GM18870 (cell line): ENCODE results near the gene SNPH.
"Not testable (repeated sequence)": the region's sequence is repeated elsewhere in the genome, so short reads cannot be mapped to it uniquely, and the experiment has no call there.

Experiments used
- ATAC-seq: cut with Tn5 transposase; IDR thresholded peaks from one replicate; pipeline ENCODE4 v1.9.1; 2021; ENCODE audit warnings: moderate library complexity; ENCODE audit not compliant: unreplicated experiment

The SNPH gene

GRCh38 chr20:1266167-1266973 lies at the start of gene SNPH:
Gene SNPH (plus strand): TSS chr20:1266294. CDS start chr20:1296240, 29,946 bp downstream.
- ATAC-seq: no peak

- ATAC-seq: not testable (repeated sequence)
These were observed 49.3 kb upstream of the SNPH start for GRCh38 chr20:1216527-1217427.

GRCh38 chr20:1222750-1223149 lies 43.3 kb upstream of the SNPH start:
- ATAC-seq: not testable (repeated sequence)

- no peak for ATAC-seq
These were observed 41.7 kb upstream of the SNPH start for GRCh38 chr20:1224205-1224890.

GRCh38 chr20:1225263-1225782 lies 40.8 kb upstream of the SNPH start:
- ATAC-seq: no peak

GRCh38 chr20:1225783-1226654 lies 40.1 kb upstream of the SNPH start, which contains the start of gene RAD21L1:
Gene RAD21L1 (plus strand): TSS chr20:1226044. CDS start chr20:1228454, 2,410 bp downstream.
- no peak for ATAC-seq

- ATAC-seq: no peak
These were observed 36.6 kb upstream of the SNPH start for GRCh38 chr20:1229541-1229940.

- ATAC-seq: no peak
These were observed 33.6 kb upstream of the SNPH start for GRCh38 chr20:1232286-1233111.

- ATAC-seq: no peak
These were observed 25.5 kb upstream of the SNPH start for GRCh38 chr20:1240549-1240948.

- ATAC-seq: no peak
These were observed 24.6 kb upstream of the SNPH start for GRCh38 chr20:1241456-1241855.

GRCh38 chr20:1242099-1242498 lies 24.0 kb upstream of the SNPH start:
- ATAC-seq: no peak

- no peak for ATAC-seq
These were observed 23.6 kb upstream of the SNPH start for GRCh38 chr20:1242530-1242929.

GRCh38 chr20:1245578-1245977 lies 20.5 kb upstream of the SNPH start:
- no peak for ATAC-seq

GRCh38 chr20:1247689-1248088 lies 18.4 kb upstream of the SNPH start:
- ATAC-seq: no peak

- not testable (repeated sequence) for ATAC-seq
These were observed 15.8 kb upstream of the SNPH start for GRCh38 chr20:1250282-1250681.

- no peak for ATAC-seq
These were observed 13.7 kb upstream of the SNPH start for GRCh38 chr20:1252416-1252815.

GRCh38 chr20:1254254-1254653 lies 11.8 kb upstream of the SNPH start:
- ATAC-seq: no peak

GRCh38 chr20:1255675-1256074 lies 10.4 kb upstream of the SNPH start:
- ATAC-seq: no peak

GRCh38 chr20:1263853-1264252 lies 2.2 kb upstream of the SNPH start:
- ATAC-seq: no peak
